ENCODE results near the gene PIP5K1C. TPM values are rescaled to one million over a fixed set of nuclear protein-coding genes. Genes with fewer than 3 reads are reported as not detected.
A peak's percentile ranks its signal among the peaks of the same experiment; 100 is the strongest.

PIP5K1C gene
- total RNA-seq, 1 donor from 2014 or later: 8.6 TPM

- Mint-ChIP-seq H3K4me3 (no peak overlapping the region), H3K4me1 (peaks cover 18% of the 10 kb centered on the region), H3K27ac (no peak overlapping the region), H3K9me3 (peaks cover 11% of the 10 kb centered on the region), H3K36me3 (peaks cover 17% of the 10 kb centered on the region), H3K27me3 (ENCODE audit: insufficient read depth, low read depth) (peaks cover 9% of the 10 kb centered on the region)
- H3K9ac ChIP-seq: no peak overlapping the region
- no peak for DNase-seq (ENCODE audit: low spot score)
- H3F3A ChIP-seq (ENCODE audit: low read depth): peaks cover 2% of the 10 kb centered on the region
- H3K4me2 ChIP-seq: no peak overlapping the region
- H3K27ac ChIP-seq: no peak overlapping the region
- H3K27me3 ChIP-seq: no peaks in the 10 kb centered on the region
- H3K36me3 ChIP-seq: no peaks in the 10 kb centered on the region
- H3K4me3 ChIP-seq: no peak overlapping the region
- TF ChIP-seq EZH2 (IDR thresholded peaks at IDR 0.05) (no peak), CTCF (IDR thresholded peaks at IDR 0.05) (no peak), EZH2phosphoT487 (IDR thresholded peaks at IDR 0.05) (no peak)
- H3K9me3 ChIP-seq (ENCODE audit: low read depth): no peaks in the 10 kb centered on the region
- peaks cover 6% of the 10 kb centered on the region for H3K4me1 ChIP-seq
- H2AFZ ChIP-seq (replicated peaks): no peak overlapping the region
- H4K20me1 ChIP-seq (ENCODE audit: low read depth): peaks cover 44% of the 10 kb centered on the region
- H3K79me2 ChIP-seq (ENCODE audit: low read depth): peaks cover 44% of the 10 kb centered on the region
Observed at GRCh38 chr19:3680939-3681338, 19.3 kb downstream of the PIP5K1C start.

DNA sequence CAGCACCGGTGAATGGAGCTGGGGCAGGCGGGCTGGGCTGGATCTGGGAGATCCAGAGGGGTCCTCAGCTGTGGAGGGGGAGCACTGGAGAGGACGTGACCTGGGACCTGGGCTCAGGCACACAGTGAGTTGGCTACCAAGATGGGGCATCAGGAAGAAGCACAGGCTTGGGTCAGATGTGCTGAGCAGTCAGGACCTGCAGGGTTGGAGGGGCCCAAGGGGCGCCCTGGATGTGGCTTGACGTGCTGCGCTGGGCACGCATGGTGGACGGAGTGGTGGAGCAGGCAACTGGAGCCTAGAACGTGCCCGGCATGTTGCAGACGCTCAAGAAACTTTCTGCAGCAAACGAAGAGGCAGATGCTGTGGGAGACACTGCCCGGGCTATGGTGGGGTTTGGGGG, 20.7 kb downstream of the PIP5K1C start:
- Histone ChIP-seq H3K27ac (no peak overlapping the region), H3K9ac (no peak overlapping the region), H2AFZ (replicated peaks) (no peak overlapping the region), H3K27me3 (no peaks in the 10 kb centered on the region), H3K4me3 (no peak overlapping the region), H3K9me3 (ENCODE audit: low read depth) (no peaks in the 10 kb centered on the region), H3K4me2 (no peak overlapping the region), H3K36me3 (no peaks in the 10 kb centered on the region), H4K20me1 (ENCODE audit: low read depth) (peaks cover 56% of the 10 kb centered on the region), H3K79me2 (ENCODE audit: low read depth) (peaks cover 56% of the 10 kb centered on the region), H3K4me1 (peaks cover 6% of the 10 kb centered on the region), H3F3A (ENCODE audit: low read depth) (peaks cover 2% of the 10 kb centered on the region)
- H3K4me1 Mint-ChIP-seq: peaks cover 18% of the 10 kb centered on the region
- peak overlapping the region; percentile 62 for H3K4me3 Mint-ChIP-seq
- no peak for DNase-seq (ENCODE audit: low spot score)
- TF ChIP-seq CTCF (IDR thresholded peaks at IDR 0.05) (no peak), EZH2 (IDR thresholded peaks at IDR 0.05) (no peak), EZH2phosphoT487 (IDR thresholded peaks at IDR 0.05) (no peak)
- peak overlapping the region; percentile 53 for H3K27ac Mint-ChIP-seq
- peaks cover 10% of the 10 kb centered on the region for H3K27me3 Mint-ChIP-seq (ENCODE audit: insufficient read depth, low read depth)
- peaks cover 4% of the 10 kb centered on the region for H3K9me3 Mint-ChIP-seq
- peaks cover 10% of the 10 kb centered on the region for H3K36me3 Mint-ChIP-seq

GRCh38 chr19:3679138-3679537, 21.1 kb downstream of the PIP5K1C start:
- H3K4me1 Mint-ChIP-seq: peaks cover 17% of the 10 kb centered on the region
- Histone ChIP-seq H3K27ac (no peak overlapping the region), H4K20me1 (ENCODE audit: low read depth) (peaks cover 59% of the 10 kb centered on the region), H3K4me1 (peaks cover 6% of the 10 kb centered on the region), H3K79me2 (ENCODE audit: low read depth) (peaks cover 60% of the 10 kb centered on the region), H3K4me2 (no peak overlapping the region), H3F3A (ENCODE audit: low read depth) (peaks cover 2% of the 10 kb centered on the region), H3K36me3 (no peaks in the 10 kb centered on the region), H3K4me3 (no peak overlapping the region), H3K9me3 (ENCODE audit: low read depth) (no peaks in the 10 kb centered on the region), H3K9ac (no peak overlapping the region), H2AFZ (replicated peaks) (no peak overlapping the region), H3K27me3 (no peaks in the 10 kb centered on the region)
- H3K27me3 Mint-ChIP-seq (ENCODE audit: insufficient read depth, low read depth): peaks cover 9% of the 10 kb centered on the region
- no peak overlapping the region for H3K4me3 Mint-ChIP-seq
- peaks cover 3% of the 10 kb centered on the region for H3K9me3 Mint-ChIP-seq
- no peak overlapping the region for H3K27ac Mint-ChIP-seq
- no peak for DNase-seq (ENCODE audit: low spot score)
- TF ChIP-seq CTCF (IDR thresholded peaks at IDR 0.05) (no peak), EZH2 (IDR thresholded peaks at IDR 0.05) (no peak), EZH2phosphoT487 (IDR thresholded peaks at IDR 0.05) (no peak)
- H3K36me3 Mint-ChIP-seq: peaks cover 9% of the 10 kb centered on the region
